GM23338 (cell line): Measurements from ENCODE around the gene SUPV3L1.

Experiments
- CREB1 ChIP-seq: fragments of 250-450 bp; sonication (Bioruptor Pico); IDR thresholded peaks from 2 replicates; pipeline ENCODE4 v1.5.0; 2020; ENCODE audit warnings: low read depth, mild to moderate bottlenecking, moderate library complexity
- CTCF ChIP-seq, 2 experiments: fragments of 200-600 bp in 1 of 2; sonication (generic) in 1 of 2; conservative IDR thresholded peaks; 2 replicates each; pipeline versions ENCODE4 v1.5.1 to v1.6.1; 2016 to 2017; ENCODE audit warnings: antibody characterized with exemption in 2 of 2, low read depth in 2 of 2, mild to moderate bottlenecking in 2 of 2, moderate library complexity in 1 of 2
- EZH2 ChIP-seq: fragments of 200-600 bp; sonication (generic); IDR thresholded peaks from one replicate; pipeline ENCODE4 v1.8.0; 2017; ENCODE audit warnings: antibody characterized with exemption, mild to moderate bottlenecking, low read depth; ENCODE audit not compliant: unreplicated experiment
- EZH2phosphoT487 ChIP-seq: fragments of 200-600 bp; sonication (generic); IDR thresholded peaks from one replicate; pipeline ENCODE4 v1.8.1; 2018; ENCODE audit warnings: antibody characterized with exemption; ENCODE audit not compliant: unreplicated experiment
- JUNB ChIP-seq: IDR thresholded peaks from one replicate; pipeline ENCODE4 v1.6.1; 2016; ENCODE audit warnings: antibody characterized with exemption; ENCODE audit not compliant: unreplicated experiment
- NANOG ChIP-seq: IDR thresholded peaks from 2 replicates; pipeline ENCODE4 v1.6.1; 2016; ENCODE audit warnings: antibody characterized with exemption, borderline replicate concordance
- POLR2AphosphoS5 ChIP-seq: IDR thresholded peaks from 2 replicates; pipeline ENCODE4 v1.6.1; 2016; ENCODE audit warnings: antibody characterized with exemption, low read depth
- REST ChIP-seq: IDR thresholded peaks from one replicate; pipeline ENCODE4 v1.6.1; 2018; ENCODE audit warnings: antibody characterized with exemption; ENCODE audit not compliant: unreplicated experiment
- STAT1 ChIP-seq: IDR thresholded peaks from one replicate; pipeline ENCODE4 v1.6.1; 2016; ENCODE audit warnings: antibody characterized with exemption; ENCODE audit not compliant: unreplicated experiment
- ZNF114 ChIP-seq: fragments of 250-450 bp; sonication (Bioruptor Pico); IDR thresholded peaks from 2 replicates; pipeline ENCODE4 v1.5.0; 2020; ENCODE audit warnings: mild to moderate bottlenecking, moderate library complexity
- ZNF331 ChIP-seq: fragments of 250-450 bp; sonication (Bioruptor Pico); IDR thresholded peaks from 2 replicates; pipeline ENCODE4 v1.5.0; 2020; ENCODE audit warnings: low read depth, mild to moderate bottlenecking, moderate library complexity
- ZNF462 ChIP-seq: fragments of 250-450 bp; sonication (Bioruptor Pico); IDR thresholded peaks from 2 replicates; pipeline ENCODE4 v1.5.0; 2020; ENCODE audit warnings: mild to moderate bottlenecking, moderate library complexity
- TF ChIP-seq, protein P1 (sequence below): IDR thresholded peaks from 2 replicates; pipeline ENCODE4 v1.6.1; 2016; ENCODE audit warnings: antibody characterized with exemption

DNA sequence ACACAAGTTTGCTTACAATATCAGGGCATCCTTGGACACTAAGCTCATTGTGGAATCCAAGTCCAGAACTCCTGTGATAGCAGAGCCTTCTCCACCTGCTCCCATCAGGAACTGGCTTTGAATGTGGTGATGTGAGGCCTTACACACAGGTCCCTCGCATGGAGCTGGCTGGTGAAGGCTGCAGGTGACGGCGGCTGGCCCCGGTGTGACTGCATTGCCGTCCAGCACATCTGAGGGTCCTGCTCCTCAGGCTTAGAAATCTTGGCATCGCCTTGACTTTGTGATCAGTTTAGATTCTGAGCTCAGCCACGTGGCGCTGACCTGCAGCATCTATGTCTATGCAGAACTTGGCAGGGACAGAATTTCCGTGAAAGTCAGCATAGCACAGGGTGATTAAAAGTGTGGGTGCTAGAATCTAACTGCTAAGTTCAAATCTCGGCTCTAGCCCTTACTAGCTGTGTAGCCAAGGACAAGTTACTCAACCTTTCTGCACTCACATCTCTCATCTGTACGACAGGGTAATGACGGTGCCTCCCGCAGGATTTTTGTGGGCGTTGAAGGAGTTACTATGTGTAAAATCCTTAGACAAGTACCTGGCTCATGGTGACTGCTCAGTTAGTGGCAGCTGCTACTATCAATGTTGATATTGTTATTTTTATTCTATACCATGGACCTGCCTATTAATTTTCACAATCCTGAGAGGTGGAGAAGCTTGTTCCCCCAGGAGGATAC, 66.7 kb downstream of the SUPV3L1 start:
- TF ChIP-seq CTCF (conservative IDR thresholded peaks at IDR 0.05; ENCODE audit: low read depth in 2 of 2) (no peak), EZH2phosphoT487 (no peak), POLR2AphosphoS5 (no peak), EZH2 (no peak), CREB1 (CRISPR knock-in tag) (no peak), REST (no peak), JUNB (no peak), NANOG (no peak), ZNF114 (no peak), STAT1 (no peak), ZNF462 (no peak), ZNF331 (CRISPR knock-in tag) (no peak)
- TF ChIP-seq, protein P1, sequence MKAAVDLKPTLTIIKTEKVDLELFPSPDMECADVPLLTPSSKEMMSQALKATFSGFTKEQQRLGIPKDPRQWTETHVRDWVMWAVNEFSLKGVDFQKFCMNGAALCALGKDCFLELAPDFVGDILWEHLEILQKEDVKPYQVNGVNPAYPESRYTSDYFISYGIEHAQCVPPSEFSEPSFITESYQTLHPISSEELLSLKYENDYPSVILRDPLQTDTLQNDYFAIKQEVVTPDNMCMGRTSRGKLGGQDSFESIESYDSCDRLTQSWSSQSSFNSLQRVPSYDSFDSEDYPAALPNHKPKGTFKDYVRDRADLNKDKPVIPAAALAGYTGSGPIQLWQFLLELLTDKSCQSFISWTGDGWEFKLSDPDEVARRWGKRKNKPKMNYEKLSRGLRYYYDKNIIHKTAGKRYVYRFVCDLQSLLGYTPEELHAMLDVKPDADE: no peak
